Chondrocyte (in vitro differentiated cells): ENCODE data around the gene COX5B. TPM values are rescaled to one million over a fixed set of nuclear protein-coding genes. Genes with fewer than 3 reads are reported as not detected.
"Not testable (repeated sequence)": the region's sequence is repeated elsewhere in the genome, so short reads cannot be mapped to it uniquely, and the experiment has no call there.

Source experiments
- DNase-seq: peaks from one replicate; pipeline ENCODE4 v3.0.0; 2021; ENCODE audit warnings: mixed read lengths, low spot score
- H3K27ac Mint-ChIP-seq: one replicate; pipeline ENCODE4 v1.8.0; 2021; ENCODE audit warnings: mild to moderate bottlenecking, moderate library complexity, mixed read lengths; ENCODE audit not compliant: unreplicated experiment
- H3K27me3 Mint-ChIP-seq: 2 replicates; pipeline ENCODE4 v1.8.0; 2021; ENCODE audit warnings: low read depth, mixed read lengths
- H3K36me3 Mint-ChIP-seq: 2 replicates; pipeline ENCODE4 v1.8.0; 2021; ENCODE audit warnings: low read depth, mixed read lengths
- H3K4me1 Mint-ChIP-seq: 2 replicates; pipeline ENCODE4 v1.8.0; 2021; ENCODE audit warnings: low read depth, mild to moderate bottlenecking, mixed read lengths
- H3K4me3 Mint-ChIP-seq: one replicate; pipeline ENCODE4 v1.8.0; 2021; ENCODE audit warnings: mild to moderate bottlenecking, moderate library complexity, mixed read lengths; ENCODE audit not compliant: unreplicated experiment
- H3K9me3 Mint-ChIP-seq: 2 replicates; pipeline ENCODE4 v1.8.0; 2021; ENCODE audit warnings: low read depth, mixed read lengths
- CTCF ChIP-seq: fragments of 200-600 bp; sonication (generic); IDR thresholded peaks from 2 replicates; pipeline ENCODE4 v1.5.0; 2021; ENCODE audit warnings: antibody characterized with exemption, mild to moderate bottlenecking, moderate library complexity
- total RNA-seq: library from RNA; stranded (reverse); gene quantifications from 3 replicates; pipeline ENCODE4 v1.2.1, GENCODE V29; 2021

COX5B gene
- total RNA-seq, 1 donor from 2014 or later = 147 TPM

- DNase-seq = no peak
- no peaks in the 10 kb centered on the region for H3K9me3 Mint-ChIP-seq
- H3K36me3 Mint-ChIP-seq = no peaks in the 10 kb centered on the region
- H3K27me3 Mint-ChIP-seq = no peaks in the 10 kb centered on the region
- H3K27ac Mint-ChIP-seq = no peak within 1 kb of the TSS
- peaks cover 15% of the 10 kb centered on the region for H3K4me1 Mint-ChIP-seq
- TF ChIP-seq CTCF = no peak
- H3K4me3 Mint-ChIP-seq = no peak within 1 kb of the TSS
Measured at GRCh38 chr2:97669448-97669847, 23.6 kb downstream of the COX5B start, which contains the start of gene C2orf92. C2orf92 (plus strand) TSS chr2:97669713; CDS start chr2:97669789, 76 bp downstream.

- peaks cover 8% of the 10 kb centered on the region for H3K4me1 Mint-ChIP-seq
- H3K9me3 Mint-ChIP-seq = no peaks in the 10 kb centered on the region
- no peak overlapping the region for H3K27ac Mint-ChIP-seq
- TF ChIP-seq CTCF = no peak
- H3K4me3 Mint-ChIP-seq = no peak overlapping the region
- H3K27me3 Mint-ChIP-seq = no peaks in the 10 kb centered on the region
- DNase-seq = no peak
- no peaks in the 10 kb centered on the region for H3K36me3 Mint-ChIP-seq
Measured at GRCh38 chr2:97670471-97670870, 24.6 kb downstream of the COX5B start.

GRCh38 chr2:97671526-97671925 is 25.7 kb downstream of the COX5B start:
- no peak for DNase-seq
- Mint-ChIP-seq H3K27me3 (no peaks in the 10 kb centered on the region), H3K4me1 (peaks cover 8% of the 10 kb centered on the region), H3K27ac (no peak overlapping the region), H3K9me3 (no peaks in the 10 kb centered on the region), H3K36me3 (no peaks in the 10 kb centered on the region), H3K4me3 (no peak overlapping the region)
- TF ChIP-seq CTCF = no peak

- H3K4me1 Mint-ChIP-seq, H3K9me3 Mint-ChIP-seq, DNase-seq, H3K4me3 Mint-ChIP-seq, H3K27me3 Mint-ChIP-seq, H3K36me3 Mint-ChIP-seq: not testable (repeated sequence)
- H3K27ac Mint-ChIP-seq = peak overlapping the region; percentile 86
Measured at GRCh38 chr2:97672606-97673140, 26.8 kb downstream of the COX5B start.

GRCh38 chr2:97673182-97673914 is 27.5 kb downstream of the COX5B start:
- Mint-ChIP-seq H3K9me3 (no peaks in the 10 kb centered on the region), H3K27me3 (no peaks in the 10 kb centered on the region), H3K27ac (peak overlapping the region; percentile 86), H3K4me3 (no peak overlapping the region), H3K36me3 (peaks cover 5% of the 10 kb centered on the region), H3K4me1 (peaks cover 8% of the 10 kb centered on the region)
- no peak for TF ChIP-seq CTCF
- DNase-seq = no peak

- DNase-seq = no peak
- Mint-ChIP-seq H3K27ac (no peak overlapping the region), H3K4me3 (no peak overlapping the region), H3K9me3 (no peaks in the 10 kb centered on the region), H3K27me3 (no peaks in the 10 kb centered on the region), H3K4me1 (peaks cover 8% of the 10 kb centered on the region), H3K36me3 (peaks cover 6% of the 10 kb centered on the region)
- no peak for TF ChIP-seq CTCF
Measured at GRCh38 chr2:97673915-97674283, 28.0 kb downstream of the COX5B start.
